Activated CD8-positive, alpha-beta memory T cell treated with anti-CD3 and anti-CD28 coated beads, Interleukin-2, amount 50 U/mL, for 4 hours (primary cell): ENCODE data around the gene ANKRD36B.
"Not testable (repeated sequence)": the region's sequence is repeated elsewhere in the genome, so short reads cannot be mapped to it uniquely, and the experiment has no call there.

Experiments used
- DNase-seq: peaks from one replicate; pipeline ENCODE4 v3.0.0-alpha.2; 2020

Gene ANKRD36B

DNA sequence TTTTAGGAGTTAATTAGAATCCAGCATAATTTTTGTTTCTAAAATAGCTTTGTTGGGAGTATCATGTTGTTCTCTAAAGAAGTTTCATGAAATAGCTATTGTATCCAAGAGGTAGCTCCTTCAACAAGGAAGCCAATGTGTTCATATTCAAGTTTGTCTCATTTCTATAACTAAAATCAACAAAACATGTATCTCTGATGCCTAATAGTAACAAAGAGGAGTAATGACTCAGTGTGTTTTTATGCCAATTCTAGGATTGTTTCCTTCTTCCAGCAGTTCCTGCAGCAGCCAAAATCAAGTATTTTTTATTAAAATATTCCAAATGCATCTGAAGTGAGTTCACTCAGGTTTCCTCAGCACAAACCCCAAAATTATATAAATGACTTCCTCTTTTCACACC, 41.1 kb downstream of the ANKRD36B start:
- not testable (repeated sequence) for DNase-seq

DNA sequence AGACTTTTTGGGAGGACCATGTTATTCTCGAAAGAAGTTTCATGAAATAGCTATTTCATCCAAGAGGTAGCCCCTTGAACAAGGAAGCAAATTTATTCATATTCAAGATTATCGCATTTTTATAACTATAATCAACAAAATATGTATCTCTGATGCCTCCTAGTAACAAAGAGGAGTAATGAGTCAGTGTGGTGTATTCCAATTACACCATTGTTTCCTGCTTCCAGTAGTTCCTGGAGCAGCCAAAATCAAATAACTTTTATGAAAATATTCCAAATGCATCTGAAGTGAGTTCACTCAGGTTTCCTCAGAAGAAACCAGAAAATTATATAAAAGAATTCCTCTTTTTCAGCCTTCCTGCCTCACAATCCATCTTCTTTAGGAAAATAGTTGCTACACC, 43.0 kb downstream of the ANKRD36B start:
- no peak for DNase-seq

DNA sequence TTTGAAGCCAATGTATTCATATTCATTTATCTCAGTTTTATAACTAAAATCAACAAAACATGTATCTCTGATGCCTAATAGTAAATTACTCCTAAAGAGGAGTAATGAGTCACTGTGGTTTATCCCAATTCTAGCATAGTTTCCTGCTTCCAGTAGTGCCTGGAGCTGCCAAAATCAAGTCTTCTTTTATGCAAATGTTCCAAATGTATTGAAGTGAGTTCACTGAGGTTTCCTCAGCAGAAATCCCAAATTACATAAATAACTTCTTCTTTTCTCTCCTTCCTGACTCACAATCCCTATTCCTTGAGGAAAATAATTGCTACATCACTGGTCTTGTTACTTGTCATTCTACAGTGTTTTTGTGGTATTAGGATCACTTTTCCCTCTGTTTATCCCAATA, 44.8 kb downstream of the ANKRD36B start:
- DNase-seq = not testable (repeated sequence)

DNA sequence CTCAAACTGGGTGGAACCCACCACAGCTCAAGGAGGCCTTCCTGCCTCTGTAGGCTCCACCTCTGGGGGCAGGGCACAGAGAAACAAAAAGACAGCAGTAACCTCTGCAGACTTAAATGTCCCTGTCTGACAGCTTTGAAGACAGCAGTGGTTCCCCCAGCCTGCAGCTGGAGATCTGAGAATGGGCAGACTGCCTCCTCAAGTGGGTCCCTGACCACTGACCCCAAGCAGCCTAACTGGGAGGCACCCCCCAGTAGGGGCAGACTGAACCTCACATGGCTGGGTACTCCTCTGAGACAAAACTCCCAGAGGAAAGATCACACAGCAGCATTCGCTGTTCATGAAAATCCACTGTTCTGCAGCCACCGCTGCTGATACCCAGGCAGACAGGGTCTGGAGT, 63.8 kb downstream of the ANKRD36B start:
- not testable (repeated sequence) for DNase-seq

GRCh38 chr2:97523816-97524215, 65.9 kb downstream of the ANKRD36B start:
- DNase-seq = not testable (repeated sequence)

DNA sequence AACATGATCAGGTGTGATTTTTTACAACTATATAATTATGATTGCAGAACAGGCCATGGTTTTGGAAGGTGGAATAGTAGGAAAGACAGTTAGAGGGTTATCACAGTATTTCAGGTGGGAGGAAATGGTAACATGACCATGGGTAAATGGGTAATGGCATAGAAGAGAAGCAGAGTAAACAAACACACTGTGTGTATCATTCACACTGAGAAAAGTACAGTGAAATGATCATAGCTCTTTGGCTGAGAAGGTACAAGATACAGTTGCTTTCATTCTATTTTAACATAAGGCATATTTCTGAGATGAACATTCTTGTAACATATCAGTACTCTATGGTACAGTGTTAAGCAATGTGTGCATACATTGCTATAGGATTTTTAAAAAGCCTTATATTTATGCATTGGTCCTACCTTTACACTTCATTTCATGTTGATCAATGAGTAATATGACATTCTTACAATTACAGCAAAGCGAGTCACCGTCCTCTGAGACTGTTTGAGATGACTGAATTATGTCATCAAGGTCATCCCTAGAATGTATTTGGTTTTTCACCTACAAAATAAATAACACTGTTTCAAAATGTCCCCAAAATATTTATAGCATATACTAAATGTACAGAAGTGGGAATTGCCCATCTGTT, 66.6 kb downstream of the ANKRD36B start:
- DNase-seq = not testable (repeated sequence)

GRCh38 chr2:97495651-97496050, 94.0 kb downstream of the ANKRD36B start:
- not testable (repeated sequence) for DNase-seq

- not testable (repeated sequence) for DNase-seq
Measured at GRCh38 chr2:97490141-97490540, 99.5 kb downstream of the ANKRD36B start.
